MM.1S (cell line): ENCODE measurements around the gene MNX1.

Experiments
- DNase-seq: peaks from one replicate; pipeline ENCODE4 v3.0.0-alpha.2; 2015
- H2AFZ ChIP-seq: fragments of 300-600 bp; sonication (generic); 2 replicates; pipeline ENCODE4 v1.6.0; 2016; ENCODE audit warnings: antibody characterized with exemption, low read length
- H3F3A ChIP-seq: fragments of 300-600 bp; sonication (generic); 2 replicates; pipeline ENCODE4 v1.6.1; 2016; ENCODE audit warnings: mild to moderate bottlenecking, antibody characterized with exemption, low read length, moderate library complexity, mixed read lengths; ENCODE audit not compliant: insufficient read depth
- H3K27ac ChIP-seq: fragments of 300-600 bp; sonication (generic); 2 replicates; pipeline ENCODE4 v1.5.1; 2016; ENCODE audit warnings: mild to moderate bottlenecking, low read length
- H3K27me3 ChIP-seq: fragments of 300-600 bp; sonication (generic); replicated peaks from 2 replicates; pipeline ENCODE4 v1.6.0; 2016; ENCODE audit warnings: low read length; ENCODE audit not compliant: insufficient read depth
- H3K36me3 ChIP-seq: fragments of 300-600 bp; sonication (generic); replicated peaks from 2 replicates; pipeline ENCODE4 v1.6.1; 2016; ENCODE audit warnings: mild to moderate bottlenecking, low read length, mixed read lengths; ENCODE audit not compliant: insufficient read depth
- H3K4me1 ChIP-seq: fragments of 300-600 bp; sonication (generic); 2 replicates; pipeline ENCODE4 v1.6.1; 2016; ENCODE audit warnings: low read length, mixed read lengths
- H3K4me2 ChIP-seq: fragments of 300-600 bp; sonication (generic); 2 replicates; pipeline ENCODE4 v1.6.0; 2016; ENCODE audit warnings: low read depth, low read length
- H3K4me3 ChIP-seq: fragments of 300-600 bp; sonication (generic); 2 replicates; pipeline ENCODE4 v1.5.1; 2016; ENCODE audit warnings: low read length, mixed read lengths
- H3K79me2 ChIP-seq: fragments of 300-600 bp; sonication (generic); 2 replicates; pipeline ENCODE4 v1.6.1; 2016; ENCODE audit warnings: mixed run types, low read length, mixed read lengths
- H3K9ac ChIP-seq: fragments of 300-600 bp; sonication (generic); 2 replicates; pipeline ENCODE4 v1.6.1; 2016; ENCODE audit warnings: low read length, mixed read lengths
- H3K9me2 ChIP-seq: fragments of 300-600 bp; sonication (generic); replicated peaks from 2 replicates; pipeline ENCODE4 v1.6.1; 2016; ENCODE audit warnings: mild to moderate bottlenecking, low read length, mixed read lengths; ENCODE audit not compliant: insufficient read depth
- H3K9me3 ChIP-seq: fragments of 300-600 bp; sonication (generic); replicated peaks from 2 replicates; pipeline ENCODE4 v1.6.1; 2016; ENCODE audit warnings: mild to moderate bottlenecking, low read length, mixed read lengths; ENCODE audit not compliant: insufficient read depth
- H4K20me1 ChIP-seq: fragments of 300-600 bp; sonication (generic); 2 replicates; pipeline ENCODE4 v1.6.1; 2016; ENCODE audit warnings: mild to moderate bottlenecking, low read length, moderate library complexity, mixed read lengths; ENCODE audit not compliant: insufficient read depth
- EZH2 ChIP-seq: fragments of 300-600 bp; sonication (generic); optimal IDR thresholded peaks from 2 replicates; pipeline ENCODE3; 2017; ENCODE audit warnings: low read depth, mild to moderate bottlenecking, antibody characterized with exemption, low read length, mixed read lengths
- EZH2phosphoT487 ChIP-seq: fragments of 300-600 bp; sonication (generic); IDR thresholded peaks from 2 replicates; pipeline ENCODE4 v1.6.1; 2018; ENCODE audit warnings: antibody characterized with exemption, low read length
- TF ChIP-seq, protein P1 (sequence below): fragments of 300-600 bp; sonication (generic); IDR thresholded peaks from 2 replicates; pipeline ENCODE4 v1.5.1; 2016; ENCODE audit warnings: antibody characterized with exemption, low read length, mixed read lengths

Gene MNX1

GRCh38 chr7:156975620-156976019, 34.8 kb downstream of the MNX1 start:
- DNase-seq = no peak
- Histone ChIP-seq H3K27ac (no peak overlapping the region), H3K4me3 (no peak overlapping the region), H3K4me2 (no peak overlapping the region), H3K9ac (no peak overlapping the region), H3K36me3 (no peaks in the 10 kb centered on the region; the same call in 1 of the 2 replicates), H3K27me3 (no peaks in the 10 kb centered on the region), H2AFZ (no peak overlapping the region), H3K79me2 (no peaks in the 10 kb centered on the region), H4K20me1 (no peaks in the 10 kb centered on the region), H3K9me3 (no peaks in the 10 kb centered on the region), H3K4me1 (no peaks in the 10 kb centered on the region), H3F3A (no peaks in the 10 kb centered on the region), H3K9me2 (no peaks in the 10 kb centered on the region)
- TF ChIP-seq, protein P1, sequence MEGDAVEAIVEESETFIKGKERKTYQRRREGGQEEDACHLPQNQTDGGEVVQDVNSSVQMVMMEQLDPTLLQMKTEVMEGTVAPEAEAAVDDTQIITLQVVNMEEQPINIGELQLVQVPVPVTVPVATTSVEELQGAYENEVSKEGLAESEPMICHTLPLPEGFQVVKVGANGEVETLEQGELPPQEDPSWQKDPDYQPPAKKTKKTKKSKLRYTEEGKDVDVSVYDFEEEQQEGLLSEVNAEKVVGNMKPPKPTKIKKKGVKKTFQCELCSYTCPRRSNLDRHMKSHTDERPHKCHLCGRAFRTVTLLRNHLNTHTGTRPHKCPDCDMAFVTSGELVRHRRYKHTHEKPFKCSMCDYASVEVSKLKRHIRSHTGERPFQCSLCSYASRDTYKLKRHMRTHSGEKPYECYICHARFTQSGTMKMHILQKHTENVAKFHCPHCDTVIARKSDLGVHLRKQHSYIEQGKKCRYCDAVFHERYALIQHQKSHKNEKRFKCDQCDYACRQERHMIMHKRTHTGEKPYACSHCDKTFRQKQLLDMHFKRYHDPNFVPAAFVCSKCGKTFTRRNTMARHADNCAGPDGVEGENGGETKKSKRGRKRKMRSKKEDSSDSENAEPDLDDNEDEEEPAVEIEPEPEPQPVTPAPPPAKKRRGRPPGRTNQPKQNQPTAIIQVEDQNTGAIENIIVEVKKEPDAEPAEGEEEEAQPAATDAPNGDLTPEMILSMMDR = no peak
- TF ChIP-seq EZH2phosphoT487 (no peak), EZH2 (no peak)

DNA sequence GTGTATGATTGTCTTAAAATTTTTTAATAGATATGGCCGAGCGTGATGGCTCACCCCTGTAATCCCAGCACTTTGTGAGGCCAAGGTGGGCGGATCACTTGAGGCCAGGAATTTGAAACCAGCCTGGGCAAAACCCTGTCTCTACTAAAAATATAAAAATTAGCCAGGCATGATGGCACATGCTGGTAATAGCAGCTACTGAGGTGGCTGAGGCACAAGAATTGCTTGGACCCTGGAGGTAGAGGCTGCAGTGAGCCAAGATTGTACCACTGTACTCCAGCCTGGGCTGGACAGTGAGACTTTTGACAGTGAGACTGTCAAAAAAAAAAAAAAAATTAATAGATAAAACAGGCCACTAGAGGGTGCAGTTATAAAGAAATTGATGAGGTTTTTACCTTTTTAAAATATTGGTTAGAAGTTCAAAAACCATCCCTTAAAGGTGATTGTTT, 40.5 kb downstream of the MNX1 start:
- Histone ChIP-seq H3K4me2 (no peak overlapping the region), H3F3A (no peaks in the 10 kb centered on the region), H4K20me1 (no peaks in the 10 kb centered on the region), H3K4me1 (no peaks in the 10 kb centered on the region), H3K36me3 (peaks cover 11% of the 10 kb centered on the region), H3K79me2 (no peaks in the 10 kb centered on the region), H3K9me2 (no peaks in the 10 kb centered on the region), H3K9me3 (no peaks in the 10 kb centered on the region), H3K27ac (no peak overlapping the region), H2AFZ (no peak overlapping the region), H3K27me3 (no peaks in the 10 kb centered on the region), H3K4me3 (no peak overlapping the region), H3K9ac (no peak overlapping the region)
- peak; percentile 37 for DNase-seq
- TF ChIP-seq, protein P1 = peak; percentile 33
- TF ChIP-seq EZH2phosphoT487 (no peak), EZH2 (no peak)

- H3K9me3 ChIP-seq = no peaks in the 10 kb centered on the region
- H3F3A ChIP-seq = no peaks in the 10 kb centered on the region
- no peak for DNase-seq
- TF ChIP-seq, protein P1 = no peak
- TF ChIP-seq EZH2phosphoT487 (no peak), EZH2 (no peak)
- H3K27ac ChIP-seq = no peak overlapping the region
- H3K36me3 ChIP-seq = peaks cover 23% of the 10 kb centered on the region
- no peaks in the 10 kb centered on the region for H3K27me3 ChIP-seq
- 0 out of 2 replicates have a peak, but pooled peaks cover 4% of the 10 kb centered on the region for H4K20me1 ChIP-seq
- no peaks in the 10 kb centered on the region for H3K4me1 ChIP-seq
- H3K9me2 ChIP-seq = no peaks in the 10 kb centered on the region
- H3K9ac ChIP-seq = no peak overlapping the region
- no peak overlapping the region for H3K4me3 ChIP-seq
- H2AFZ ChIP-seq = no peak overlapping the region
- no peak overlapping the region for H3K4me2 ChIP-seq
- H3K79me2 ChIP-seq = no peaks in the 10 kb centered on the region
Measured at GRCh38 chr7:156968183-156968582, 42.3 kb downstream of the MNX1 start.
